ENCODE data around the gene TAX1BP1. TPM values are rescaled to one million over a fixed set of nuclear protein-coding genes. Genes with fewer than 3 reads are reported as not detected.
A peak's percentile ranks its signal among the peaks of the same experiment; 100 is the strongest.

Gene TAX1BP1
- total and polyA plus RNA-seq, 2 experiments from 2014 or later, result 98.1 to 137 TPM

DNA sequence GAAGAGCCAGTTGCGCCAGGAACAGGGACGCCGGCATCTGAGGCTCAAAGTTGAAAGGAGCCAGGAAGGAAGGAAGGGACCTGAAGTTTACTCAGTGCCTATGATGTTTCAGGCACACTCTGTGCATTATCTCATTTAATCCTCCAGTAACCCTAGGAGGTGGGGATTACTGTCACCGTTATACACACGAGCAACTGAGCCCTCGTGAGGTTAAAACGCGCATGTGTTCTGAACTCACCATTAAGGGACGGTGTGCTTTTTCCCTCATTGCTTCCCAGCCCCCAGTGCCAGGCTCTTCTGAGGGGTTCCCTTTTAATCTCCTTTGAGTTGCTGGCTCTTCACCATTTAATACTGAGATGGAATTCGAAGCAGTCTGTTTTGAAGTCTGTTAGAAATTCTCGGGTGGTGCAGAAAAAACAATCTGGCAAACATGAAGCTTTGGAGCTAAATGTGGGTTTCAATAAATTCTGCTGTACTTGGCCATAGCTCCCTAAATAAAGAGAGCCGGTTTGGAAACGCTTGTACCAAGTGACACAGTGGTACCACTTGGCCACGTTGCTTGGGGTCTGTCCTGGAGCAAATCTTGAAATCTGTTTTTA is 102.2 kb downstream of the TAX1BP1 start:
- no peaks in the 10 kb centered on the region for H3K36me3 ChIP-seq (ENCODE audit: low read depth)
- no peaks in the 10 kb centered on the region for H4K20me1 ChIP-seq (ENCODE audit: insufficient read depth)
- no peak overlapping the region for H2AFZ ChIP-seq
- no peaks in the 10 kb centered on the region for H3K9me2 ChIP-seq (ENCODE audit: insufficient read depth)
- TF ChIP-seq EZH2 (IDR thresholded peaks at IDR 0.05; ENCODE audit: insufficient read depth, poor library complexity, severe bottlenecking) (no peak), EZH2phosphoT487 (IDR thresholded peaks at IDR 0.05; ENCODE audit: insufficient read depth, low read depth) (no peak)
- peak; percentile 21 for DNase-seq
- in situ Hi-C loops (cut with MboI), result no loop called here
- no peak overlapping the region for H3K27ac ChIP-seq
- H3K27me3 ChIP-seq (replicated peaks; ENCODE audit: insufficient read depth), result no peaks in the 10 kb centered on the region
- H3K9me3 ChIP-seq (ENCODE audit: low read depth), result no peaks in the 10 kb centered on the region
- H3K79me2 ChIP-seq (ENCODE audit: insufficient read depth), result no peaks in the 10 kb centered on the region
- 36 to 45% methylated on average over 14 of the region's 14 CpGs for WGBS, 2 experiments (ENCODE audit: low coverage in 1 of 2, low lambda C conversion rate in 2 of 2, missing lambda C conversion rate in 2 of 2)
- H3K4me3 ChIP-seq, result no peak overlapping the region
- H3K4me1 ChIP-seq (ENCODE audit: insufficient read depth), result no peaks in the 10 kb centered on the region
- no peak overlapping the region for H3K4me2 ChIP-seq (ENCODE audit: unreplicated experiment)
- H3K9ac ChIP-seq, result no peak overlapping the region
- H3F3A ChIP-seq (ENCODE audit: insufficient read depth), result no peaks in the 10 kb centered on the region

DNA sequence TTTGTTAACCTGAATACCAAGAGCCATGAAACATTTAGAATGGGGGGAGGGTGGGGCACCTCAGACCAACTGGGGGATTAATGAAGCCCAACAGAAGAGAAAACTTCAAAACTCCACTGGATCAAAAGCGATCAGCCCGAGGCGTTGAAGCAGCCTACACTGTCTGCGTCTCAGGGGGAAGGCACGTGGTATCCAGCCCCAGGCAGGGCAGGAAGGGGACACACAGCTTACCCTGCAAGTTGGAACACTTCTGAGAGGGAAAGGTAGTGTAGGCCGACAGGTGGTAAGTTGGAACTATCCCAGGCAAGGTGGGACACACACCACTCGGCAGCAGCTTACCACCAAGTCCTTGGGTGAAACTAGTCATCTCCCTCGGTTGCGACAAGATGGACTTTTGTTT is 102.9 kb downstream of the TAX1BP1 start:
- no peak overlapping the region for H3K27ac ChIP-seq
- H3K27me3 ChIP-seq (replicated peaks; ENCODE audit: insufficient read depth), result no peaks in the 10 kb centered on the region
- no peaks in the 10 kb centered on the region for H3K36me3 ChIP-seq (ENCODE audit: low read depth)
- no peaks in the 10 kb centered on the region for H3K79me2 ChIP-seq (ENCODE audit: insufficient read depth)
- WGBS, 2 experiments (ENCODE audit: low coverage in 1 of 2, low lambda C conversion rate in 2 of 2, missing lambda C conversion rate in 2 of 2), result 74 to 79% methylated on average over 9 of the region's 9 CpGs
- no peak overlapping the region for H2AFZ ChIP-seq
- DNase-seq, result no peak
- no peaks in the 10 kb centered on the region for H4K20me1 ChIP-seq (ENCODE audit: insufficient read depth)
- no peaks in the 10 kb centered on the region for H3K9me2 ChIP-seq (ENCODE audit: insufficient read depth)
- H3K9me3 ChIP-seq (ENCODE audit: low read depth), result no peaks in the 10 kb centered on the region
- TF ChIP-seq EZH2phosphoT487 (IDR thresholded peaks at IDR 0.05; ENCODE audit: insufficient read depth, low read depth) (no peak), EZH2 (IDR thresholded peaks at IDR 0.05; ENCODE audit: insufficient read depth, poor library complexity, severe bottlenecking) (no peak)
- in situ Hi-C loops (cut with MboI), result no loop called here
- no peak overlapping the region for H3K9ac ChIP-seq
- no peaks in the 10 kb centered on the region for H3K4me1 ChIP-seq (ENCODE audit: insufficient read depth)
- H3F3A ChIP-seq (ENCODE audit: insufficient read depth), result no peaks in the 10 kb centered on the region
- H3K4me3 ChIP-seq, result no peak overlapping the region
- no peak overlapping the region for H3K4me2 ChIP-seq (ENCODE audit: unreplicated experiment)

DNA sequence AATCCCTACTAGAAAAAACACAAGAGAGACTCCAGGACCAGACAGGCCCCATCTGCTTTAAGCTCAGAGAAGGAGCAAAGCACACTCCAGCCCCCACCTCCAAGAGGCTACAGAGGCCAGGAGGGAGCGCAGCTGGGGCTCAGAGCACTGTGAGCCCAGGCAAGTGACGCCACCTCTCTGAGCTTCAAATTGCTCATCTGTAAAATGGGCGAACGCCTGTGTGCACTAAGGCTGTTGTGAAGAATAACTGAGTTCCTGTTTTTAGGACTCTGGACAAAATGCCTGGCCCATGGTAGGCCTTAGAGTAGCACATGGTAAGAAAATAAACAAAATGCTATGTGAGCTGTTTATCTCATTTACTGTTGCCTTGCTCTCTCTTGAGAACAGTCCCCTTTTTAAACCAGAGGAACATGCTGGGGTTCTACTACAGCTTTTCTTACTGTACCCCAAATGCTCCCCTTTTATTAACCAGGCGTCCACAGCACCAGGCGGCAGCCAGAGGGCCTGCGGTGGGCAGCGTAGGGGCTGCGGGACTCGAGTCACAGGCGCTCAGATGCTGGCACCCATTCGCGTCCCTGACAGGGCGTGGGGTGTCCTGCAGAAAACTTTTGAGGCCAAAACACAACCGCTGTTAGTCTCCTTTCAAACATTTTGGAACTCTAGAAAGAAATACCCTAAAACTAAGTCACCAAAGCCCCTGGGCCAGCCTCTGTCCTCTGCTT is 103.8 kb downstream of the TAX1BP1 start:
- Histone ChIP-seq H3K9ac (no peak overlapping the region), H3K9me3 (ENCODE audit: low read depth) (no peaks in the 10 kb centered on the region), H3K9me2 (ENCODE audit: insufficient read depth) (no peaks in the 10 kb centered on the region), H3K4me2 (ENCODE audit: unreplicated experiment) (no peak overlapping the region), H3K4me1 (ENCODE audit: insufficient read depth) (no peaks in the 10 kb centered on the region), H4K20me1 (ENCODE audit: insufficient read depth) (no peaks in the 10 kb centered on the region), H3K79me2 (ENCODE audit: insufficient read depth) (no peaks in the 10 kb centered on the region), H3K27ac (no peak overlapping the region), H3F3A (ENCODE audit: insufficient read depth) (no peaks in the 10 kb centered on the region), H3K27me3 (replicated peaks; ENCODE audit: insufficient read depth) (no peaks in the 10 kb centered on the region), H2AFZ (no peak overlapping the region), H3K36me3 (ENCODE audit: low read depth) (no peaks in the 10 kb centered on the region), H3K4me3 (no peak overlapping the region)
- in situ Hi-C loops (cut with MboI), result no loop called here
- 95 to 98% methylated on average over 15 of the region's 15 CpGs for WGBS, 2 experiments (ENCODE audit: low coverage in 1 of 2, low lambda C conversion rate in 2 of 2, missing lambda C conversion rate in 2 of 2)
- DNase-seq, result no peak
- no peak for TF ChIP-seq EZH2 (IDR thresholded peaks at IDR 0.05; ENCODE audit: insufficient read depth, poor library complexity, severe bottlenecking)
- TF ChIP-seq EZH2phosphoT487 (IDR thresholded peaks at IDR 0.05; ENCODE audit: insufficient read depth, low read depth), result no peak

DNA sequence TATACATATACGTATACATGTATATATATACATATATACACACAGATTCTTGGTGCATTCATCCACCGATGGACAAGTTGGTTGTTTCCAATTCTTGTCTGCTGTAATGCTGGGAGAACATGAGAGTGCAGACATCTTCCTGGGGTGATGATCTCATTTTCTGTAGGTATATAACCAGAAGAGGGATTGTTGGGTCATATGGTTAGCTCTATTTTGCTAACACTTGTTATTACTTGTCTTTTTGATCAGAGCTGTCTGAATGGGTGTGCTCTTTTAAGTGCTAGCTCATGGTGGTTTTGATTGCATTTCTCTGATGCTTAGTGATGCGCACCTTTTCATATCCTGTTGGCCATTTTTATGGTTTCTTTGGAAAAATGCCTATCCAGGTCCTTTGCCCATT is 106.4 kb downstream of the TAX1BP1 start:
- H3K9ac ChIP-seq, result no peak overlapping the region

More for the DNA sequence above, 106.4 kb downstream of the TAX1BP1 start:
- Histone ChIP-seq H3K9me3 (ENCODE audit: low read depth) (no peaks in the 10 kb centered on the region), H3K36me3 (ENCODE audit: low read depth) (no peaks in the 10 kb centered on the region), H2AFZ (no peak overlapping the region), H3K27ac (no peak overlapping the region), H3K4me1 (ENCODE audit: insufficient read depth) (no peaks in the 10 kb centered on the region), H3K9me2 (ENCODE audit: insufficient read depth) (no peaks in the 10 kb centered on the region), H3F3A (ENCODE audit: insufficient read depth) (no peaks in the 10 kb centered on the region), H3K4me3 (no peak overlapping the region), H4K20me1 (ENCODE audit: insufficient read depth) (no peaks in the 10 kb centered on the region), H3K4me2 (ENCODE audit: unreplicated experiment) (no peak overlapping the region), H3K27me3 (replicated peaks; ENCODE audit: insufficient read depth) (no peaks in the 10 kb centered on the region), H3K79me2 (ENCODE audit: insufficient read depth) (no peaks in the 10 kb centered on the region)
- WGBS, 2 experiments (ENCODE audit: low coverage in 1 of 2, low lambda C conversion rate in 2 of 2, missing lambda C conversion rate in 2 of 2), result 97 to 99% methylated on average over 3 of the region's 3 CpGs
- in situ Hi-C loops (cut with MboI), result no loop called here
- no peak for DNase-seq
- TF ChIP-seq EZH2 (IDR thresholded peaks at IDR 0.05; ENCODE audit: insufficient read depth, poor library complexity, severe bottlenecking), result no peak
- TF ChIP-seq EZH2phosphoT487 (IDR thresholded peaks at IDR 0.05; ENCODE audit: insufficient read depth, low read depth), result no peak

Data from GM23248 (cell line).